NK-92 (cell line): ENCODE measurements around the gene C5orf47.
"Not testable (repeated sequence)": the region's sequence is repeated elsewhere in the genome, so short reads cannot be mapped to it uniquely, and the experiment has no call there.

ENCODE experiments used
- DNase-seq: peaks from one replicate; lab custom pipeline; 2025; ENCODE audit not compliant: unreplicated experiment; lab: John Stamatoyannopoulos, UW

The C5orf47 gene

DNA sequence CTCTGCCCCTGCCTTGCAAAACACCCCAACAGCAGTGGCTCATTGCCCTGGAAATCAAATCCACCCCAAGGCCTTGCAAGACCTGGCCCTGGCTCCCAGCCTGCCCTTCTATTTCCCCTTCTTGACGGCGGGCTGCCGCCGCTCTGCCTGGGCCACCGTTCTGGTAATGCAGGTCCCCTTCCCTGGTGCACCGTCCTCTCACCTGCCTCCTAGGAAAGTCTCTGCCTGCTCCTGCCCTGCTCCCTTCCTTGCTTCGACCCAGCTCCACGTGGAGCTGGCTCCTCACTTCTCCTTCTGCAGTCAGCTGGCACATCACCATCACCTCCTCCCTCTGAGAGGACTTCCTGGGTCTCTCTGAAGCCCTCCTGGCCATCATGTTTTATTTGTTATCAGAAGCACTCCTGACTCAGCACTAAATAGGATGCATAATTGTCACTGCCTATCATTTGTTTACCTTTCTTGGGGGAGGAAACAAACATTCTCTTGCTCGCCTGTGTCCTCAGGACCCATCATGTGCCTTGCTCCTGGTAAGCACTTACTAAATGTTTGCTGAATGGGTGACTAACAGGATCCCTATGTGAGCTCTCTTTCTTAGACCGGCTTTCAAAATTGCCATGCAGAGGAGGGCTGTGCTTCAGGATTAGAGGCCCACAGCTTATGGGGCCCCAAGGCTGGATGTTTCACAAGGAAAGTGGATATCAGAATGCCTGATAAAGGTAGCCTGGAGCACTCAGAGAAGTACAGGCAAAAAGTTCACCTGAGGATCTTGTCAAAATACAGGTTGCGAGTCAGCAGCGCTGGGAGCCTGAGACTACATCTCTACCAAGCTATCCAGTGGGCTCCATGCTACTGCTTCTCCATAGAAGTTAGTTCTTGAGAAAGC is 19.6 kb upstream of the C5orf47 start:
- no peak for DNase-seq

DNA sequence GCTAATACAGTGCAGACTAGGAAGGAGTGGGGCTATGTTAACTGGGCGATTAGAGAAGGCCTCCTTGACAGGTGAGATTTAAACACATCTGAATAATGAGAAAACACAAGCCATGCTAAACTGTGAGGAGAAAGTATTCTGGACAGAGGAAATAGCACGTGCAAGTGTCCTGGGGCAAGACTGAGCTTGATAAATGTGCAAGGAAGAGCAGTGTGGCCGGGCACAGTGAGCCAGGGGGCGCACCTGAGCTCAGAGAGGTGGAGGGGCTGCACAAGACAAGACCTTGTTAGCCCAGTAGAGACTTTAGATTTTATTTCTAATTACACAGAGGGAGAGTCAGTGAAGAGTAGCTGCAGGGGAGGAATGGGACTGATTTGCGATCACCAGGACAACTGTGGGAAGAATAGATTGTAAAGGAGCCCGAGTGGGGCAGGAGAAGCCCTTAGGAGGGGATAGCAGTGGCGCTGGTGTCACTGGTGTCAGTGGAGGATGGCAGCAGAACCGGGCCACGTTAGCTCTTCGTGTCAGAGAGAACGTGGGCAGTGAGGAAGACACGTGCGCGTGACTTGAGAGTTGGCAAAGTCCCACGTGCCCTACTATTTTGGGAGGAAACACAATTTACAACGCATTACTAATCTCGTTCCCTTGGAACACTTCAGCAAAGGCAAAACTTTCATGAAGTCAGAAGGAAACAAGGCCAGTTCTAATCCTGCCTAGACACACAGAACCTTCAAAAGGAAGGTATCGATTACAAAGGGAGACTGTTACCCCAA is 17.9 kb upstream of the C5orf47 start:
- DNase-seq: no peak

DNA sequence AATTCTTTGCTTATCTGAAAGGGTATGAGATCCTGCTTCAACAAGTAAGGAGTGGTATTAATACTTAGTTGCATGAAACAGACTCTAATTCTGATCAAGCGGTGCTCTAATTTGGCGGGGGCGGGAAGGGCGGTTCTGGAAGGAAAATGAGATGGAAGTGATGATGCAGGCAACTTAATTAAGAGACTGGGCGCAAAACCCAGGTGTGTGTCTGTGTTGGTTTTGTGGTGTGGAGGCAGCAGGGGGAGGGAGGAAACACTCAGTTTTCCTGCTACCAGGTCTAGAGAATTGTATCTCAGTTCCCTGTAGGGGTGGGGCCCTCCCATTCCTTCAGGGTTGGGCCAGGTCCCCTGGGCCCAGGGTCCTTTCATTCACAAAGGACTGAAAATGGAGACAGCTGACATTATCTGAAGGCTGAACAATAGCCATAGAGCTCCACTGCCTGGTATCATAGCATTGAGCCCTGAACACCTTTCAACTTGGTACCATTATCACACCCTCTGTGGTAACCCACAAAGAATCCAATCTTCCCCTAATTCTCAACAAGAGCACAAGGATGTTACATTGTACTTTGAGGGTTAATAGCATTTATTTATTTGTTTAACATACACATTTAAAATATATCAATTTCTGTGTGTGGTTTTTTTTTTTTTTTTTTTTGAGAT is 17.2 kb upstream of the C5orf47 start:
- DNase-seq: no peak

DNA sequence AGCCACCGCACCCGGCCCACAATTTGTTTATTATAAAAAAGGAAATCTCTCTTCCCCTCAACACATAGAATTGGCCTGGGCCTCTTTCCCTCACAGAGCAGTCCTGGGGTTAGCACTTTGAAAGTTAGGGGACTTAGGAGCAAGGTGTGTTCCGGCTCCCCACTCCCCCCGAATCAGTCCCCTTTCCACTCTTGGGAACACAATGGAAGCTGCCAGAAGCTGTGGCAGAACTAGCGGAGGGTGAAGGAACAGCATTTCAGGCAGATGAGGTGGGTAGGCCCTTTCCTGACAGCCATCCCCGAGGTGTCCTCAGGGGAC is 16.4 kb upstream of the C5orf47 start:
- DNase-seq: no peak

DNA sequence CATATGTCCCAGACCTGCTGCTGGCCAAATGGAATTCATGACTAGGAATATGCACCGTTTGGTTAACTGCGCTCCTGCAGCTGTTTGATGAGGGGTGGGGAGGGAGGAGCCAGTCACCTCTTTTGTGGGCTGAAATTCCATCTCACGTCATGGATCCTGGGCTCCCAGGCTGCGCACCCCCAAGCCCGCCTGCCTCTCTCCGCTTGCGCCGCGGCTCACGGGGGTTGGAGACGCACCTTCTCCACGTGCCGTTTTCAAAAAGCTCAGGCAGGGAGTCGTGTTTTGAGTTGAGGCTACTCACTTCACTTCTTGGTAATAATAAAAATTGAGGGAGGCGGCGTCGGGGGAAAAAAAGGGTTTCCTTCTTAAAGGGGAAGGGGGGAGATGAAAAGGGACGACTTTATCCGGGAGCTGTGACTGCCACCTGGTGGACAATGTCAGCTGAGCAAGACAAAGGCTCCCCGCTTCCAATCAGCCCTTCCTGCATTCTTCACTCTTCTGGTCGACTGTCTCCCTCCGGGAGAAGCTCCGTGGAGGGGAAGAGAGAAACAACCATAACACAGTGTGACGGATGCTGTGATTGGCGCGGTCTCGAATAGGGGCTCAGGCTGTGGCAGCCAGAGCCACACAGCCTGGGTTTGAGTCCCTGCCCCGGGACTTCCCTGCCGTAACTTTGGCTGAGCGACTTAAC is 15.9 kb upstream of the C5orf47 start:
- no peak for DNase-seq

DNA sequence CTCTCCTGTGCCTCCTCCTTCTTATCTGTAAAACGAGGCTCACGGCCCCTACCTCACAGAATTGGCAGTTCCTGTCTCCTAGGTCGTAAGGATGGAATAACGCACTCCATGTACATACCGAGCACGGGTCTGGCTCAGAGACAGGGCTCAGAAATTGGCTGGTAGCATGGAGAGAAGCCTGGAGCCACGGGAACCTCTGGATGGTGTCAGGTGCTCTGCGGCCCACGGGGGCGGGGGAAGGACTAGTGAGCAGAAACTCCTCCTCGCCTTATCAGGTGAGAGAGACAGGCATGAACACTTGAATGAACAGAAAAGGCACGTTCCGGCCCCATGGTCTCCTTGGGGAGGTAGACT is 15.4 kb upstream of the C5orf47 start:
- DNase-seq: no peak

DNA sequence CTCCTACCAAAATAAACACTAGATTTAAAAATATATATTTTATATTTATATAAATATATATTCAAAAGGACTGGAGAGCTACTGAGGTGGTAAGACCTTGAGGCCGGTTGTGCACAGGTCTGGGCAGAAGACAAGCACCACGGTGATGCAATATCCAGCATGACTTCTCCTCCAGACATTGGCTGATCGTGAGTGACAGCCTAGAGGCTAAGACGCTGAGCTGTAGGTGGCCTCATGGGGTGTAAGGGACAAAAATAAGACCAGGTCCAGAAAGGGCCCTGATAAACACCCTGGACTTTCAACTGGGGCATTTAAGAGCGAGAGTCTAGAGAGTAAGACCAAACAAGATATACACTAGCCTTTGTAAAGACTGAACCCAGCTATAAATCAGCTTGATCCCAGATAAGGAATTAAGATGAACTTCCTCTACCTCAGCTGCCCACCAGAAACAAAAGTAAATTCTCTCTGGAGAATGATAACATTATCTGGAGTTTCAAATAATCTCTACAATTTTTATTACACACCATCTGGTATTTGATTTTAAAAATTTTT is 14.2 kb upstream of the C5orf47 start:
- no peak for DNase-seq

DNA sequence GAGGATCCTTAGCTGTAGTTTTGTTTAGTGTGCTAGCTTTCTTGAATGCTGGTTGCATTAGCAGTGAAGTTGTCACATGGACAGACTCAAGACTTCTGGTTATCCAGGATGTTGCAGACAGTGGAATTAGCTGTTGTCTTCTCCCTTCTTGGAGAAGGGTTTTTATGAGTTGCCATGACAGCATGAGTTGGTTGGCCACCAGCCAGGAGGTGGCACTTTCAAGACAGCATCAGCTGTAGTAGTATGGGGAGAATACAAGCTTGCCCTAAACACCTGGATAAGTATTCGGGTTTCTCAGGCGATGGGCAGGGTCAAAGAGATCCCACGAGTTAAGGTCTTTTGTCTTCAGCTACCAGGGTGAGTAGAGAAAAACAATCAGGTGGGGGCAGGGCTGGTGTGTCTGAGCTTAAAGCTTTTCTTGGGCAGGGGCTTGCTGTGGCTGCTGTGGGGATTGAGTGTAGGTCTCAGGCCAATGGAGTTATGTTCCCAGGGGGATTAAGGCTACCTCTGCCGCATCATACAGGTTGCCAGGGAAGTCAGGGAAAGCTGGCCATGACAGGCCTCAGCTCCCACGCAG is 7.7 kb upstream of the C5orf47 start:
- no peak for DNase-seq

DNA sequence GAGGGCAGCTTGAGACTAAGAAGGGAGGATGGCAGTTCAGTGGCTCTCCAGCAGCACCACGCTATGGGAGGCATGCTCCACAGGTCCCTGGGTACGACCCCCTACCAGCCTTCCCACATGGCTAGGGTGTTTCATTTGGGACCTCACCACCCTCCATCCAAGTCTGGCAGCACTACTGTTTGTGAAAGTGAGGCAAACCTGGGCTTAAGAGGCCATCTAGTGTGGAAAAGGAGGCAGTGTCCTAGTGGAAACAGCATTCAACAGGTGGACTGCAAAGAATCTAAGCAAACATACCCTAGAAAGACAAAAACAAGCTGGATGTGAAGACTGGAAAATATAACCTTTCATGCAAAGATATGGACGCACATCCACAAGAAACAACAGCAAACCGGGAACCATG is 4.8 kb upstream of the C5orf47 start:
- DNase-seq: no peak

DNA sequence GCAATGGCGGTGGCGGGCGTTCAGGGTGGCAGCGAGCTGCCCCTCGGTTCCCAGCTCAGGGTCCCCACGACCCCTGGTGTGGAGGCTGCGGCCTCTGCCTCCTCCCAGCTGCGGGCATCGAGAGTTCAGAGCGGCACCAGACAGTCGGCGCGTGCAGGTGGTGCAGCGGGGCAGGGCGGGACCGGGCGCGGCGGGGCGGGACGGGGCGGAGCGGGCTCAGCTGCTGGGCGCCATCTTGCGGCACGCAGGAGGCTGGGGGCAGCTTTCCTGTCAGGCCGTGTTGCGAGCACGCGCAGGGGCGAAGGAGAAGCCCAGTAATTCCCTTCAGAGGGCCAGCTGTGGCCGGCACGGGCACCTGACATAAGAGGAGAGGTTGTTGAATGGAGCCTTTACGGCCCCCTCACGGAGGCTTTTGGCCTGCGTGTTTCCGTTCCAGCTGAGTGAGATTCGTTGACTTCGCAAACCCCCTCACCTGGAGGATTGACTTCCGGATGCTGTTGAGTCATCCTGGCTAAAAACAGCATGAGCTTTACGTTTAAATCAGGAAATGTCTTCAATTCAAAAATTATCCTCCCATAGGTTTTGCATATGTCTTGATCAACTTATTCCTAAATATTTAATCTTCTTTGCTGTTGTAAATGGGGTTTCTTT is 587 bp downstream of the C5orf47 start:
- no peak for DNase-seq

DNA sequence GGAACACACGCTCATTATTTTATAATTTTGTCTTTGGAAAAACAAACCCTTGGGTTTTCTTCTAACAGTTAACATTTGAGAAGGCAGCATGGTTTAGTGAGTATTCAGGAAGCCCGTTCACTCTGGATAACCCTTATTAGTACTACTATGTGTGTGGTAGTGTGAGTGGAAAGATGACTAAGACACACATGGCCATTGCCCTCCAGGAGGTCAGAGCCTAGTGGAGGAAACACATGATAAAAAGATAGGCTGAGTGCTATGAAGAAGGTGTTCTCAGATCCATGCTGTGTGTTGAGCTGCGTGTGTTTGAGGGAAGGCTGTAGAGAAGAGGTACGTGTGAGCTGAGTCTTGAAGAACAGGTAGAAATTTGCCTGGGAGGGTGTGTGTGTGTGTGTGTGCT is 8.4 kb downstream of the C5orf47 start:
- no peak for DNase-seq

DNA sequence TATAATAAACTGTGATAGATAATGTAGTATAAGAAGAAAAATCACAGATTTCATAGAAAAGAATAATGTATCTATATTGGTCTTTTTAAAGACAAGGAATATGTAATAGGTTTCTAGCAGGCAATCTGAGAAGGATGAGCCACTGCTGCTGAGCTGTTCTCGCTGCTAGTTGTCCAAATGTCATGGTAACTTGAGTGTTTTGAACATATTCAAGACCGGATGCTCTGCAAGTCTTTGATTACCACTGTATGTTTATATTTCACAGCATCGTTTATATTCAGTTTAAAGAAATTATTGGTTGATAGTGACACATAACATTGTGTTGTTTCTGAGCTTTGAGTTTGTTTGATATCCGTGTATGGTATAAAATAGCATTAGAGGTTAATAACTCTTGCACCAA is 9.6 kb downstream of the C5orf47 start:
- DNase-seq: no peak

DNA sequence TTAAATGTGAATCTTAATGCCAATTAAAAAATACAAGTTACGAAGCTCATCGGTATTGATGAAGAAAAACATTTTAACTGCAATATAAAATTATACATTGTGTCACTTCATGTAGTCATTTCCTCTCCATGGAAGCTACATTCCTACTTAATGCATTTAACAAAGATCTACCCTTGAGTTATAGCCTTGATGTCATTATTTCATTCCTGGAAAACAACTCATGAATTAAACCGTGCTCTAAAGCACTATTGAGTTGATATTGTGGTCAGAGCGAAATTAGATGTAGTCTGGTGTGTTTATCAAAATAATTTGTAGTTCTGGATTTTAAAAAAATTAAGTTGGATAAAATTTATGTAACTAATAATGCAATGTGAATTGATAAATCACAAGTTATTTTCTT is 11.1 kb downstream of the C5orf47 start:
- DNase-seq: no peak

DNA sequence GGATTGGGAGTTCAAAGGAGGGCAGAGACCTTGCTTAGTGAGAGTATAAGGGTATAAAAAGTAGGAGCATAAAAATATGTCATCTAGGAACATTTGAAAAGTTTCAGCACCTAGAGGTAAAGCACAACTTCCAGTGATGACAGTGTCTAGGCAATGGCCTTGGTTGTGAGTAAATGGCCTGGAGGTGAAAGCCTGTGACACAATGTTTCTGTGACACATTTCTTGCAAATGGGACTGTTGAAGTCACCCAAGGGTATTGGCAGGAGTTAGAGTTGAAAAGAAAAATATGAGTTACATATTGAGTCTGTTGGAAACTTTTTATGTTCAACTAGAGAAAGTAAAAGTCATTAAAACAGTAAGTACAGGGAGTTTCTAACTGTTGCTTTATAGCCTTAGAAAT is 14.8 kb downstream of the C5orf47 start:
- DNase-seq: no peak

DNA sequence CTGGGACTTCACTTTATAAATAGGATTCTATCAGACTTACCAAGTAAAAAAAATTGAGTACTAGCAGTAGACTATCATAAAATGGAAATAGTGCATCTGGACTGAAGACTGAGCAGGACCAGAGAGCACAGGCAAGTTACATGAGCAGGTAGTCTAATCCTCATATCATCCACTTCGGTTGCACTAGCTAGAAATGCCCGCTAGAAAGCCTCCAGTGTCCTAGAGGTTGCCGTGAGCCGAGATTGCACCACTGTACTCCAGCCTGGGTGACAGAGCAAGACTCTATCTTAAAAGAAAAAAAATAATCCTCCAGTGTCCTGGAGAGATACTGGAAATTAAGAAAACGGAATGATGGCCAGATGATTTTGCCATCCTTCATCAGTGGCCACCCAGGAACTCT is 20.0 kb downstream of the C5orf47 start:
- DNase-seq: no peak

DNA sequence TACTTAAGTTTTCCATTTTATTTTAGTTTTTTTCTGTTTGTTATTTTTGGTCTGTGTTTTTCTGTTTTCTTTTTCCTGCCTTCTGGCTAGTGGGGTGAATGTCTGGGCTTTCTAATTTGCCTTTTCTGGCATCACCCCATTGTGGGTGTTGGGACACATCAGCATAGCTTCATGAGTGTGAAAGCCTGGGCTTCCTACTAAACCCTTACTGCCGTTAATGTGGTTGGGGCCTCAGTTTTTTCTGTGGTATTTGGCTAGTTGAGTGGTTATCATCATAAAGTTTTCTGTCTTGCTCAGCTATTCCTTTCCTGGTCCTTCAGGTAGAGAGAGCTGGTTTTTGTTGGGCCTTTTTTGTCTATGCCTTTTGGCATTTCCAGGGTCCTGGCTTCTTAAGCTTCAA is 21.4 kb downstream of the C5orf47 start:
- DNase-seq: no peak

DNA sequence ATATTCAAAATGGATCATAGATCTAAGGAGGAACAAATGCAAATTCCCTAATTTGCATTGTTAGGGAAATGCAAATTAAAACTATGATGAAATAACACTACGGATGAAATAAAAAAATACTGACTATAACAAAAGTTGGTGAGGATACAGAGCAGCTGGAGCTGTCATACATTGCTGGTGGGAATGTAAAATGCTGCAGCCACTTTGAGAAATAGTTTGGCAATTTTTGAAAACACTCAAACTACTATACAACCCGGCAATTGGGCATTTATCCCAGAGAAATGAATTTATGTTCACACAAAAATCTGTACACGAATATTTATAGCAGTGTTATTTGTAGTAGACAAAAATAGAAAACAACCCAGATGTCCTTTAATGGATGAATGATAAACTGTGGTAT is 22.5 kb downstream of the C5orf47 start:
- DNase-seq: no peak

DNA sequence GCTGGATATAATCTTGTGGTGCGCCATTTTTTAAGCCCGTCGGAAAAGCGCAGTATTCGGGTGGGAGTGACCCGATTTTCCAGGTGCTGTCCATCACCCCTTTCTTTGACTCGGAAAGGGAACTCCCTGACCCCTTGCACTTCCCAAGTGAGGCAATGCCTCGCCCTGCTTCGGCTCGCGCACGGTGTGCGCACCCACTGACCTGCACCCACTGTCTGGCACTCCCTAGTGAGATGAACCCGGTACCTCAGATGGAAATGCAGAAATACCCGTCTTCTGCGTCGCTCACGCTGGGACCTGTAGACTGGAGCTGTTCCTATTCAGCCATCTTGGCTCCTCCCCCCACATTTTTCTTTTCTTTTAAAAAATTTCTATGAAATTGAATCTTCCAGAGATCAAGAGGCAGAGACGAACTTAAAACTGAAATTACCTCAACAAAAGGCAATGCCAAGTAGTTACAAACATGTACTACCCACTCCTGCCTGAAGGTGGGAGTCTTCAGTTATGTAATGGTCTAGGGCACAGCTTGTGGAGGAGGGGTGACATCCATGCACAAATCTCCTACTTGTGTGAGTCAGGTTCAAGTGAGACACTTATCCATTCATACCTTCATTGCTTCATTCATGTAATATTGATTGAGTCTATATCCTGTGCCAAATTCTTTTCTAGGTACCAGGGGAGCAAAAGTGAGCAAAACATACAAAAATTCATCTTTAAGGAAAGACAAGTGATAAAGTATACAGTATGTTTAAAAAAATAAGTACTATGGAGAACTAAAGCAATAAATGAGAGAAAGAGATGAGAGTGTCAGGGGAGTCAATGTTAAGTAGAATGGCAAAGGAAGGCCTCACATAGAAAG is 31.3 kb downstream of the C5orf47 start:
- DNase-seq: not testable (repeated sequence)

DNA sequence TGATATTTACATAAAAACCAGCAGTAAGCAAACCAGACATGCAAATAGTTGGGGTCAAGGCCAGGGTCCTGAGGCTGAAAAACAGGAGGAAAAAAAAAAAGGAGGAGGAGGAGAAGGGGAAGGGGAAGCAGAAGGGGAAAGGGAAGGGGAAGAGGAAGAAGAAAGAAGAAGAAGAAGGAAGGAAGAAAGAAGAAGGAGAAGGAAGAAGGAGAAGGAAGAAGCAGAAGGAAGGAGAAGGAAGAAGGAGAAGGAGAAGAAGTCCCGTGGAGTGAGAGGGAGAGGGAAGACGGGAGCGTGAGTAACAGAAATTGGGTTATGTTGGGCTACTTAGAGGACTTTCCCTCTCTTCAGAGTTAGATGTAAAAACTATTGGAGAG is 31.9 kb downstream of the C5orf47 start:
- no peak for DNase-seq
